Endothelial cell of umbilical vein (primary cell): ENCODE data around the gene PPM1E. TPM values are rescaled to one million over a fixed set of nuclear protein-coding genes. Genes with fewer than 3 reads are reported as not detected.

Experiments
- BruUV-seq: library from RNA; stranded (reverse); fragments of 400-500 nt; replicated peaks from 2 replicates; lab custom pipeline; 2021; lab: Mats Ljungman, UMichigan
- CTCF ChIA-PET: fragments of 300-600, 350-600 bp; sonication (Branson Sonifier 250); formaldehyde crosslinking; loops from one replicate; lab custom pipeline; 2021; ENCODE audit warnings: antibody characterized with exemption, inconsistent platforms; lab: Charles Lee
- POLR2A ChIA-PET: fragments of 300-600, 350-600 bp; sonication (Branson Sonifier 250); formaldehyde crosslinking; loops from one replicate; lab custom pipeline; 2021; ENCODE audit warnings: antibody characterized with exemption, inconsistent platforms; lab: Charles Lee
- DNase-seq: peaks from one replicate; pipeline ENCODE4 v3.0.0-alpha.2; 2011; ENCODE audit warnings: low read depth, low spot score
- FAIRE-seq: peaks from 2 replicates; lab custom pipeline; 2011; peaks lifted over from hg19 to GRCh38; lab: Jason Lieb, UNC
- H2AFZ ChIP-seq: 2 replicates; pipeline ENCODE4 v1.6.0; 2012; ENCODE audit warnings: low read depth, low read length, control low read depth, inconsistent platforms
- H3K27ac ChIP-seq: 2 replicates; pipeline ENCODE4 v1.5.1; 2011; ENCODE audit warnings: low read depth, mild to moderate bottlenecking, control low read depth, low read length, moderate library complexity; ENCODE audit not compliant: insufficient read depth
- H3K27me3 ChIP-seq, 2 experiments: 2 replicates each; pipeline versions ENCODE4 v1.6.0 to v1.6.1; 2011; ENCODE audit warnings: low read length in 2 of 2, mixed read lengths in 1 of 2; ENCODE audit not compliant: control insufficient read depth in 2 of 2, insufficient read depth in 2 of 2
- H3K36me3 ChIP-seq, 2 experiments: 2 replicates in 1 of 2; 3 replicates in 1 of 2; pipeline ENCODE4 v1.5.1; 2011; ENCODE audit warnings: low read length in 2 of 2, mild to moderate bottlenecking in 1 of 2, moderate library complexity in 1 of 2; ENCODE audit not compliant: control insufficient read depth in 2 of 2, insufficient read depth in 2 of 2; ENCODE audit errors: extremely low read depth in 1 of 2
- H3K4me1 ChIP-seq: 3 replicates; pipeline ENCODE4 v1.5.1; 2011; ENCODE audit warnings: mild to moderate bottlenecking, low read length; ENCODE audit not compliant: control insufficient read depth, insufficient read depth; ENCODE audit errors: extremely low read depth
- H3K4me2 ChIP-seq: 2 replicates; pipeline ENCODE4 v1.6.1; 2011; ENCODE audit warnings: low read length, control low read depth, mixed read lengths; ENCODE audit not compliant: insufficient read depth
- H3K4me3 ChIP-seq, 3 experiments: fragments of 200-600 bp in 1 of 3; sonication (generic), shearing (Covaris generic) in 1 of 3; replicated peaks in 1 of 3; 2 replicates each; pipeline ENCODE4 v1.5.1; 2011 to 2016; ENCODE audit warnings: control low read depth in 3 of 3, low read length in 3 of 3, mild to moderate bottlenecking in 2 of 3, inconsistent platforms in 1 of 3, low read depth in 1 of 3, moderate library complexity in 1 of 3; ENCODE audit not compliant: insufficient read depth in 1 of 3
- H3K79me2 ChIP-seq: 2 replicates; pipeline ENCODE4 v1.6.0; 2012; ENCODE audit warnings: low read length, inconsistent platforms; ENCODE audit not compliant: control insufficient read depth, insufficient read depth
- H3K9ac ChIP-seq: replicated peaks from 2 replicates; pipeline ENCODE3; 2011; ENCODE audit warnings: low read length, control low read depth; ENCODE audit not compliant: insufficient read depth; ENCODE audit errors: extremely low read depth
- H3K9me1 ChIP-seq: replicated peaks from 3 replicates; pipeline ENCODE4 v1.6.0; 2011; ENCODE audit warnings: mild to moderate bottlenecking, low read length; ENCODE audit not compliant: control insufficient read depth, insufficient read depth; ENCODE audit errors: extremely low read depth
- H3K9me3 ChIP-seq: replicated peaks from 2 replicates; pipeline ENCODE4 v1.5.1; 2012; ENCODE audit warnings: low read length, inconsistent platforms; ENCODE audit not compliant: control insufficient read depth, insufficient read depth
- H4K20me1 ChIP-seq: replicated peaks from 2 replicates; pipeline ENCODE3; 2011; ENCODE audit warnings: mild to moderate bottlenecking, low read length; ENCODE audit not compliant: control insufficient read depth, insufficient read depth; ENCODE audit errors: extremely low read depth
- CTCF ChIP-seq, 2 donors: IDR thresholded peaks; 1 replicate in 1 of 2; 2 replicates in 1 of 2; pipeline ENCODE4 v1.5.1; 2011; ENCODE audit warnings: low read length in 2 of 2, mild to moderate bottlenecking in 2 of 2, moderate library complexity in 2 of 2, control low read depth in 1 of 2, inconsistent platforms in 1 of 2, low read depth in 1 of 2; ENCODE audit not compliant: insufficient read depth in 1 of 2; ENCODE audit errors: extremely low read depth in 1 of 2
- EZH2 ChIP-seq: IDR thresholded peaks from 2 replicates; pipeline ENCODE4 v1.6.1; 2012; ENCODE audit warnings: borderline replicate concordance, low read depth, mild to moderate bottlenecking, moderate library complexity, low read length, inconsistent platforms; ENCODE audit not compliant: severe bottlenecking
- FOS ChIP-seq: IDR thresholded peaks from 2 replicates; pipeline ENCODE4 v1.6.1; 2011; ENCODE audit warnings: mild to moderate bottlenecking, low read length, moderate library complexity, borderline replicate concordance; ENCODE audit not compliant: insufficient read depth
- GATA2 ChIP-seq: IDR thresholded peaks from 2 replicates; pipeline ENCODE4 v1.7.0; 2011; ENCODE audit warnings: low read depth, mild to moderate bottlenecking, moderate library complexity, mixed read lengths, low read length; ENCODE audit not compliant: insufficient read length, insufficient read depth
- JUN ChIP-seq: IDR thresholded peaks from 2 replicates; pipeline ENCODE4 v1.6.1; 2011; ENCODE audit warnings: borderline replicate concordance, low read depth; ENCODE audit not compliant: insufficient read length, insufficient read depth
- MAX ChIP-seq: IDR thresholded peaks from 2 replicates; pipeline ENCODE4 v1.6.1; 2011; ENCODE audit not compliant: insufficient read depth, insufficient read length
- MYC ChIP-seq: IDR thresholded peaks from one replicate; pipeline ENCODE4 v1.6.1; 2011; ENCODE audit warnings: mild to moderate bottlenecking, low read depth, low read length
- POLR2A ChIP-seq: IDR thresholded peaks from 2 replicates; pipeline ENCODE4 v1.6.1; 2012; ENCODE audit warnings: low read depth, mild to moderate bottlenecking, control low read depth, low read length
- POLR2AphosphoS5 ChIP-seq: IDR thresholded peaks from 2 replicates; pipeline ENCODE4 v1.6.1; 2012; ENCODE audit warnings: low read depth, mild to moderate bottlenecking, control low read depth, low read length, moderate library complexity; ENCODE audit not compliant: insufficient read depth
- dilution Hi-C: fragments of 300-500 bp; cut with MboI; formaldehyde crosslinking; loops from one replicate; pipeline ENCODE4 v1.15.0; 2019; ENCODE audit warnings: low sequenced_read_pairs; ENCODE audit not compliant: extremely low pct_ligation_motif_present
- intact Hi-C: fragments of 100-400 bp; cut with micrococcal nuclease; formaldehyde crosslinking; loops from one replicate; pipeline ENCODE4 v1.10.0; 2022
- polyA plus RNA-seq, 4 experiments: library from polyadenylated mRNA; depleted of rRNA in 3 of 4; stranded (reverse) in 3 of 4; unstranded in 1 of 4; fragments of >200 nt; gene quantifications; 2 replicates each; pipeline versions ENCODE4 v1.2.1 to v1.2.3, GENCODE V29; 2011 to 2012; ENCODE audit warnings: missing spikeins in 1 of 4
- total RNA-seq: library from RNA; stranded (reverse); gene quantifications from 2 replicates; pipeline ENCODE4 v1.2.3, GENCODE V29; 2021

Gene PPM1E
- total and polyA plus RNA-seq, 2 donors (not counting 3 experiments of a cell fraction or from before 2014, with no cell fraction given): 0.01 TPM; not detected in 1

DNA sequence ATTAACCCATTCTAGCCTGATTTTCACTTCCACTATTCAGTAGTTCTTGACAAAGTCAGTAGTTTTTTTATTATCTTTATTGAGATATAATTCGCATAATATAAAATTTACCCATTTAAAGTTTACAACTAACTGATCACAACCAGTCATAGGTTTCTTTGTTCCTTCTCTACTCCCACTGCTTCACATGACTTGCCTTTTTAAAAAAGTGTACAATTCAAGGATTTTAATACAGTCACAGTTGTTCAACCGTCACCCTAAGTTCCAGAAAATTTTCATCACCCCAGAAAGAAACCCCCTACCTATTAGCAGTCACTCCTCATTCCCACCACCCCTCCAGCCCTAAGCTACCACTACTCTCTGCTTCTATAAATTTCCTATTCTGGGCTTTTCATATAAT is 188.5 kb downstream of the PPM1E start:
- no peaks in the 10 kb centered on the region for H3K79me2 ChIP-seq
- no peaks in the 10 kb centered on the region for H4K20me1 ChIP-seq
- no peaks in the 10 kb centered on the region for H3K9me3 ChIP-seq
- no peak overlapping the region for H3K4me3 ChIP-seq
- no peak for TF ChIP-seq GATA2
- no peak for TF ChIP-seq POLR2A
- no peak for TF ChIP-seq MYC
- TF ChIP-seq POLR2AphosphoS5: no peak
- TF ChIP-seq CTCF (IDR thresholded peaks at IDR 0.05; ENCODE audit: extremely low read depth in 1 of 2, insufficient read depth in 1 of 2, low read depth in 1 of 2, low read length in 2 of 2): no peak
- TF ChIP-seq MAX: no peak
- no peak for TF ChIP-seq FOS
- no peak for TF ChIP-seq EZH2
- no peak for TF ChIP-seq JUN
- H3K36me3 ChIP-seq: no peaks in the 10 kb centered on the region
- dilution Hi-C loops: no loop called here
- no peak for DNase-seq
- no TSS peak for BruUV-seq
- no peak for FAIRE-seq
- H2AFZ ChIP-seq: no peak overlapping the region
- no peaks in the 10 kb centered on the region for H3K27me3 ChIP-seq
- no peaks in the 10 kb centered on the region for H3K4me1 ChIP-seq
- ChIA-PET POLR2A (no interaction called here), CTCF (no interaction called here)
- H3K9me1 ChIP-seq: no peaks in the 10 kb centered on the region
- intact Hi-C loops: no loop called here
- no peak overlapping the region for H3K9ac ChIP-seq
- H3K4me2 ChIP-seq: no peak overlapping the region
- H3K27ac ChIP-seq: no peak overlapping the region
